Heart left ventricle (tissue), 16 donors: Measurements from ENCODE around the gene PDE6C. TPM values are rescaled to one million over a fixed set of nuclear protein-coding genes. Genes with fewer than 3 reads are reported as not detected.

Experiments used
- ATAC-seq, 4 donors: fragments of 200-7000 bp; cut with Tn5 transposase; one replicate each; pipeline ENCODE4 v1.9.1; 2020 to 2022; ENCODE audit warnings: moderate library complexity in 4 of 4, mild to moderate bottlenecking in 3 of 4, moderate number of reproducible peaks in 1 of 4
- DNase-seq, 5 donors: peaks; one replicate each; pipeline ENCODE4 v3.0.0-alpha.2; 2020
- H3K27ac ChIP-seq, 12 donors: fragments of 200-600 bp; sonication (generic) in 4 of 12; one replicate each; pipeline versions ENCODE4 v1.5.0 to v1.8.0; 2016 to 2022; ENCODE audit warnings: mild to moderate bottlenecking in 2 of 12
- H3K27me3 ChIP-seq, 9 donors: fragments of 200-600 bp; sonication (generic) in 2 of 9; one replicate each; pipeline versions ENCODE4 v1.5.1 to v1.8.0; 2016 to 2022; ENCODE audit warnings: mild to moderate bottlenecking in 3 of 9
- H3K36me3 ChIP-seq, 9 donors: fragments of 200-600 bp; sonication (generic) in 2 of 9; one replicate each; pipeline versions ENCODE4 v1.5.0 to v1.8.0; 2018 to 2022; ENCODE audit warnings: mild to moderate bottlenecking in 2 of 9
- H3K4me1 ChIP-seq, 12 donors: fragments of 200-600 bp; sonication (generic) in 4 of 12; one replicate each; pipeline versions ENCODE4 v1.5.0 to v1.8.0; 2016 to 2022; ENCODE audit warnings: mild to moderate bottlenecking in 3 of 12
- H3K4me3 ChIP-seq, 12 donors: fragments of 200-600 bp; sonication (generic) in 4 of 12; one replicate each; pipeline versions ENCODE4 v1.5.0 to v1.8.0; 2017 to 2022; ENCODE audit warnings: mild to moderate bottlenecking in 9 of 12, moderate library complexity in 4 of 12
- H3K9me3 ChIP-seq, 12 donors: fragments of 200-600 bp; sonication (generic) in 4 of 12; one replicate each; pipeline versions ENCODE4 v1.5.0 to v1.8.0; 2016 to 2022; ENCODE audit warnings: mild to moderate bottlenecking in 1 of 12
- CTCF ChIP-seq, 12 donors: fragments of 200-600 bp; sonication (generic) in 4 of 12; IDR thresholded peaks; one replicate each; pipeline versions ENCODE4 v1.5.0 to v1.8.0; 2018 to 2022; ENCODE audit warnings: antibody characterized with exemption in 12 of 12, mild to moderate bottlenecking in 5 of 12
- POLR2A ChIP-seq, 2 donors: fragments of 450-650 bp; IDR thresholded peaks; one replicate each; pipeline ENCODE4 v1.6.1; 2017; ENCODE audit warnings: antibody characterized with exemption in 2 of 2, mild to moderate bottlenecking in 2 of 2, moderate library complexity in 2 of 2
- WGBS, 4 donors: extraction: QIAGEN DNeasy Blood & Tissue Kit in 2 of 4; methylation state at CpG; one replicate each; pipeline versions ENCODE4 v1.1.5 to v1.1.7; 2013 to 2018; 5-methylcytosine and 5-hydroxymethylcytosine counted together
- intact Hi-C, 10 donors: fragments of 100-400 bp; cut with DNase I; formaldehyde crosslinking; loops; one replicate each; pipeline versions ENCODE4 v1.11.1 to v1.14.2; 2022
- polyA plus RNA-seq, 2 donors: library from polyadenylated mRNA; stranded (reverse); fragments of 200-250 nt; gene quantifications; one replicate each; pipeline ENCODE4 v1.2.3, GENCODE V29; 2013
- total RNA-seq, 9 donors: library from RNA; depleted of rRNA in 2 of 9; stranded (reverse); fragments of >200 nt in 2 of 9; fragmentation: NEBNext Ultra II Directional in 3 of 9; extraction: Animal tissue kit (Norgen Biotek cat#: 25700) in 3 of 9; gene quantifications; one replicate each; pipeline versions ENCODE4 v1.1.0 to v1.2.4, GENCODE V29; 2016 to 2023
- donor health status: ischemic (EF 13 %, LVEDD 7.1; RV severe dilation, severe dysfunction).
- donor health status: healthy with polysubstance abuse.
- donor health status: DM: no; HTN: yes; CAD: no.
- donor health status: DM: no; HTN: no; CAD: no.
- donor health status: ischemic (EF 25% LVEDD 6.9; RV normal size, moderate dysfunction).
- donor health status: ischemic (EF 25% LVEDD 5.7; RV mildly dilated, moderate dysfunction).
- donor health status: healthy.
- donor health status: DM: yes; HTN: yes; CAD: no.
- donor health status: ischemic (EF 35%, LVEDD 5.7; RV mildly dilated, moderate dysfunction).
- donor health status: nonischemic (EF 11% LVEDD 7.7; RV severe dilation, severe dysfunction).
- donor health status: DM: yes; HTN: yes; CAD: no.
- donor health status: PGD.
- donor health status: ischemic (EF 29% LVEDD 5.4; RV normal size, mild dysfunction).
- donor health status: nonischemic (EF 23%, LVEDD 6.1; RV moderate dilation, normal function).

PDE6C gene
- total and polyA plus RNA-seq, 11 donors, result not detected

GRCh38 chr10:93579089-93579488, 33.2 kb upstream of the PDE6C start:
- peaks cover 0 to 3% (median 0%) of the 10 kb centered on the region in 12 donors for H3K4me1 ChIP-seq
- no peak for TF ChIP-seq CTCF (IDR thresholded peaks at IDR 0.05)
- TF ChIP-seq POLR2A (IDR thresholded peaks at IDR 0.05), result no peak
- H3K9me3 ChIP-seq, result peaks cover 0 to 10% (median 0%) of the 10 kb centered on the region in 12 donors
- DNase-seq (no peak), ATAC-seq (no peak)
- 88 to 98% (median 92%) methylated on average over 7 of the region's 7 CpGs for WGBS, 4 donors
- H3K4me3 ChIP-seq, result no peak overlapping the region
- intact Hi-C loops, result no loop called here
- no peak overlapping the region for H3K27ac ChIP-seq
- peaks cover 0 to 10% (median 0%) of the 10 kb centered on the region in 9 donors for H3K27me3 ChIP-seq
- H3K36me3 ChIP-seq, result no peaks in the 10 kb centered on the region

- peaks cover 0 to 10% (median 0%) of the 10 kb centered on the region in 9 donors for H3K27me3 ChIP-seq
- H3K9me3 ChIP-seq, result peaks cover 0 to 10% (median 0%) of the 10 kb centered on the region in 12 donors
- TF ChIP-seq CTCF (IDR thresholded peaks at IDR 0.05) (no peak), POLR2A (IDR thresholded peaks at IDR 0.05) (no peak)
- intact Hi-C loops, result no loop called here
- no peak overlapping the region for H3K27ac ChIP-seq
- H3K36me3 ChIP-seq, result no peaks in the 10 kb centered on the region
- H3K4me1 ChIP-seq, result peaks cover 0 to 3% (median 0%) of the 10 kb centered on the region in 12 donors
- ATAC-seq (no peak), DNase-seq (no peak)
- no peak overlapping the region for H3K4me3 ChIP-seq
- 87 to 90% (median 88%) methylated on average over 3 of the region's 3 CpGs for WGBS, 4 donors
These were observed 32.2 kb upstream of the PDE6C start for GRCh38 chr10:93579985-93580711.

GRCh38 chr10:93580828-93581227, 31.5 kb upstream of the PDE6C start:
- 46 to 51% (median 47%) methylated on average over 6 of the region's 6 CpGs for WGBS, 4 donors
- no peak for ATAC-seq
- Histone ChIP-seq H3K27ac (no peak overlapping the region), H3K36me3 (no peaks in the 10 kb centered on the region), H3K27me3 (peaks cover 0 to 10% (median 0%) of the 10 kb centered on the region in 9 donors), H3K4me1 (peaks cover 0 to 3% (median 0%) of the 10 kb centered on the region in 12 donors), H3K4me3 (no peak overlapping the region), H3K9me3 (peaks cover 0 to 10% (median 0%) of the 10 kb centered on the region in 12 donors)
- no peak for TF ChIP-seq CTCF (IDR thresholded peaks at IDR 0.05)
- TF ChIP-seq POLR2A (IDR thresholded peaks at IDR 0.05), result no peak
- intact Hi-C loops, result no loop called here
- no peak for DNase-seq

GRCh38 chr10:93584445-93584844, 27.9 kb upstream of the PDE6C start:
- ATAC-seq (no peak), DNase-seq (no peak)
- H3K27ac ChIP-seq, result no peak overlapping the region
- intact Hi-C loops, result no loop called here
- H3K9me3 ChIP-seq, result peaks cover 0 to 8% (median 0%) of the 10 kb centered on the region in 12 donors
- WGBS, 4 donors, result 91 to 96% (median 94%) methylated on average over 7 of the region's 7 CpGs
- TF ChIP-seq CTCF (IDR thresholded peaks at IDR 0.05) (no peak), POLR2A (IDR thresholded peaks at IDR 0.05) (no peak)
- H3K4me3 ChIP-seq, result no peak overlapping the region
- no peaks in the 10 kb centered on the region for H3K36me3 ChIP-seq
- H3K4me1 ChIP-seq, result no peaks in the 10 kb centered on the region
- H3K27me3 ChIP-seq, result peaks cover 0 to 10% (median 0%) of the 10 kb centered on the region in 9 donors
